Measurements from ENCODE around the gene POLR1G. TPM values are rescaled to one million over a fixed set of nuclear protein-coding genes. Genes with fewer than 3 reads are reported as not detected.
"Not testable (repeated sequence)": the region's sequence is repeated elsewhere in the genome, so short reads cannot be mapped to it uniquely, and the experiment has no call there.

Gene POLR1G
- polyA plus RNA-seq, 2 of the 4 experiments (the other 2 are of a cell fraction), result 15.1 to 31.2 TPM

DNA sequence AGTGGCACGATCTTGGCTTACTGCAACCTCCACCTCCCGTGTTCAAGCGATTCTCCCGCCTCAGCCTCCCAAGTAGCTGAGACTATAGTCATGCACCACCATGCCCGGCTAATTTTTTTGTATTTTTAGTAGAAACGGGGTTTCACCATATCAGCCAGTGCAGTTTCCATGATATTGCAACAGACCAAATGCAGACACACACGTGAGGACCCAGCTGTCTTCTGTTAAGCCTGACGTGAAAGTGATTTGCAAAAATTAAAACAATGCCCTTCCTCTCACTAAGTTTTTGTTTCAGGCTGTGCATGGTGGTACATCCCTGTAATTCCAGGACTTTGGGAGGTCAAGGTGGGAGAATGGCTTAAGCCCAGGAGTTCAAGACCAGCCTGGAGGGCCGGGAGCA is 24.6 kb downstream of the POLR1G start:
- TF ChIP-seq BHLHE40 (IDR thresholded peaks at IDR 0.05; ENCODE audit: low read depth, low read length) (peak; percentile 49; the same call in 1 of the 2 replicates), CEBPB (IDR thresholded peaks at IDR 0.05) (peak in 1 of 2 experiments; percentile 42; a peak in 1 of 4 replicates)
- H3K27ac ChIP-seq; ATAC-seq; H3K4me3 ChIP-seq; H3K9me3 ChIP-seq; DNase-seq (ENCODE audit: low read depth in 1 of 2, low spot score in 1 of 2); H3K4me2 ChIP-seq: not testable (repeated sequence)
- peak; percentile 49 for FAIRE-seq
- H3K4me1 ChIP-seq, result peaks cover 10% of the 10 kb centered on the region; the same call in 1 of the 3 replicates
- 59% methylated on average over 9 of the region's 9 CpGs for whole genome bisulfite sequencing (ENCODE audit: missing lambda C conversion rate)
- CTCF ChIA-PET, result interaction anchor here (1.1 to 27.6 kb wide), 8 partner anchors 8 to 268 kb away, joined by 3 to 1883 read pairs (median 10); partner anchors contain the start of genes FOSB, PPM1N and RTN2
- POLR2A ChIA-PET, result interaction anchor here (0.7 to 0.8 kb wide), 2 partner anchors 47 to 64 kb away, joined by 3 read pairs; no protein-coding TSS in a partner anchor

GRCh38 chr19:45432543-45432942 is 26.1 kb downstream of the POLR1G start:
- FAIRE-seq; H3K4me3 ChIP-seq; H3K9me3 ChIP-seq; H3K4me2 ChIP-seq; POLR2A ChIA-PET; ATAC-seq; DNase-seq (ENCODE audit: low read depth in 1 of 2, low spot score in 1 of 2); H3K27ac ChIP-seq; H3K4me1 ChIP-seq: not testable (repeated sequence)
- 91% methylated on average over 8 of the region's 8 CpGs for WGBS (ENCODE audit: missing lambda C conversion rate)
- CTCF ChIA-PET, result interaction anchor here (0.6 to 27.6 kb wide), 7 partner anchors 7 to 210 kb away, joined by 3 to 1883 read pairs (median 13); partner anchors contain the start of genes FOSB, PPM1N and RTN2

GRCh38 chr19:45437328-45437727 is 30.9 kb downstream of the POLR1G start:
- ATAC-seq, result no peak
- no peak for FAIRE-seq
- DNase-seq (ENCODE audit: low read depth in 1 of 2, low spot score in 1 of 2), result no peak
- WGBS (ENCODE audit: missing lambda C conversion rate), result 59% methylated on average over 3 of the region's 3 CpGs
- H3K4me3 ChIP-seq, result no peak overlapping the region
- no peaks in the 10 kb centered on the region for H3K9me3 ChIP-seq
- ChIA-PET POLR2A (no interaction called here), CTCF (interaction anchor here (0.9 to 27.6 kb wide), 7 partner anchors 8 to 205 kb away, joined by 5 to 1883 read pairs (median 64); partner anchors contain the start of genes ERCC1, FOSB, PPM1N and RTN2)
- H3K27ac ChIP-seq, result no peak overlapping the region
- H3K4me1 ChIP-seq, result peaks cover 13% of the 10 kb centered on the region; the same call in 2 of the 3 replicates
- TF ChIP-seq, protein P1, sequence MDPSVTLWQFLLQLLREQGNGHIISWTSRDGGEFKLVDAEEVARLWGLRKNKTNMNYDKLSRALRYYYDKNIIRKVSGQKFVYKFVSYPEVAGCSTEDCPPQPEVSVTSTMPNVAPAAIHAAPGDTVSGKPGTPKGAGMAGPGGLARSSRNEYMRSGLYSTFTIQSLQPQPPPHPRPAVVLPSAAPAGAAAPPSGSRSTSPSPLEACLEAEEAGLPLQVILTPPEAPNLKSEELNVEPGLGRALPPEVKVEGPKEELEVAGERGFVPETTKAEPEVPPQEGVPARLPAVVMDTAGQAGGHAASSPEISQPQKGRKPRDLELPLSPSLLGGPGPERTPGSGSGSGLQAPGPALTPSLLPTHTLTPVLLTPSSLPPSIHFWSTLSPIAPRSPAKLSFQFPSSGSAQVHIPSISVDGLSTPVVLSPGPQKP (IDR thresholded peaks at IDR 0.05; ENCODE audit: low read depth, low read length), result no peak
- TF ChIP-seq KDM1A (IDR thresholded peaks at IDR 0.05; ENCODE audit: low read depth) (peak; percentile 76), EHMT2 (IDR thresholded peaks at IDR 0.05; ENCODE audit: low read depth) (no peak), NFE2L2 (conservative IDR thresholded peaks at IDR 0.05; ENCODE audit: low read length) (no peak)
- no peak overlapping the region for H3K4me2 ChIP-seq

GRCh38 chr19:45439190-45439568 is 32.7 kb downstream of the POLR1G start:
- Histone ChIP-seq H3K9me3 (no peaks in the 10 kb centered on the region), H3K27ac (peak overlapping the region; percentile 80 to 95; a peak in 5 of 6 replicates), H3K4me1 (peaks cover 22% of the 10 kb centered on the region), H3K4me3 (peak overlapping the region; percentile 52), H3K4me2 (peak overlapping the region; percentile 73; the same call in 2 of the 3 replicates)
- CTCF ChIA-PET, result interaction anchor here (0.5 to 27.6 kb wide), 59 partner anchors 10 to 486 kb away, joined by 3 to 1883 read pairs (median 5); partner anchors contain the start of genes BLOC1S3, ERCC1, FBXO46 and FOSB
- POLR2A ChIA-PET, result interaction anchor here (0.8 to 4.6 kb wide), 6 partner anchors 11 to 203 kb away, joined by 3 to 40 read pairs (median 6); partner anchors contain the start of gene FOSB
- no peak for FAIRE-seq
- WGBS (ENCODE audit: missing lambda C conversion rate), result 38% methylated on average over 10 of the region's 10 CpGs
- no peak for ATAC-seq
- no peak for DNase-seq (ENCODE audit: low read depth in 1 of 2, low spot score in 1 of 2)
- no peak for TF ChIP-seq ESRRA (IDR thresholded peaks at IDR 0.05; ENCODE audit: borderline replicate concordance, low read length)
- TF ChIP-seq, protein P1 (IDR thresholded peaks at IDR 0.05; ENCODE audit: low read depth, low read length), result no peak
- 0 out of 2 replicates have a peak, but pooled peaks have one; percentile 41 for TF ChIP-seq HDAC2 (IDR thresholded peaks at IDR 0.05)
- TF ChIP-seq KDM1A (IDR thresholded peaks at IDR 0.05; ENCODE audit: low read depth), result peak; percentile 87
- no peak for TF ChIP-seq FOSL2 (IDR thresholded peaks at IDR 0.05)
- TF ChIP-seq FOSL2 (CRISPR knock-in tag; IDR thresholded peaks at IDR 0.05), result no peak
- no peak for TF ChIP-seq EHMT2 (IDR thresholded peaks at IDR 0.05; ENCODE audit: low read depth)
- 0 out of 2 replicates have a peak, but pooled peaks have one; percentile 33 for TF ChIP-seq HOXA7 (CRISPR knock-in tag; IDR thresholded peaks at IDR 0.05)

Measured in A549 (cell line).